GM18498 (cell line): Measurements from ENCODE around the gene CDKAL1.
"Not testable (repeated sequence)": the region's sequence is repeated elsewhere in the genome, so short reads cannot be mapped to it uniquely, and the experiment has no call there.

ENCODE experiments used
- ATAC-seq: cut with Tn5 transposase; IDR thresholded peaks from one replicate; pipeline ENCODE4 v1.9.1; 2021; ENCODE audit warnings: mild to moderate bottlenecking, moderate library complexity; ENCODE audit not compliant: unreplicated experiment

Gene CDKAL1

DNA sequence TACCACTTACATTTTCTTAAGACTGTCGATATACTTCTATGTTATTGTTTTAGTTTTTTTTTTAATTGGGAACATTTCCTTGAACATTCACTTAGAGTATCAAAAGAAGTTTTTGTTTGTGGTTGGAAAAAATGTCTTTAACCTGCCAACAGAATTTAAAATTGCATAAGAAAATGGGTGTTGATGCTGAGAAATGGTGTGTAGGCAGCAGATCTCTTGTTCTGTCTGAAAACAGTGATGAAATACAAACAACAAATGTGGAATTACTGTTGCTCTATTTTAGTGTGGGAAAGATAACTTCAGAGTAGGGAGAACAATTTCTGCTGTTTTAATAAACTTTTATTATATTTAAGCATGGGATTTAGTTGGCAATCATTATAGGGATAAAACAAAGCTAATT is 293.5 kb downstream of the CDKAL1 start:
- no peak for ATAC-seq

DNA sequence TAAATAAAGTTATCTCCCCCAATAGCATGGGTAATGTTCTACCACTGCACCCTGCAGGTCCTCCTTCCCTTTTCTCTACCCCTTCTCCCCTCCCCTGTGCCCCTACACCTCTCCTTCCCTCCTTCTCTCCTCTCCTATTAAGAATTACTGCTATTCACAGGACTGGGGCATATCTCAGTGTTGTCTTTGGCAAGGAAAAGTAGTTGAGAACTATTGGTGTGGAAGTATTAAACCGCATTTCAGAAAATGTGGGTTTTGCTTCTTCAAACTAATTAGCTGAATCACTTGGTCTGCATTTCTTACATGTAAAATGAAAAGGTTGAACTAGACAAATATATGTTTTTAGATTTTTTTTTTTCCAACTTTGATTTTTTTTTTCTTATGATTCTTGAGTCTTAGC is 296.3 kb downstream of the CDKAL1 start:
- ATAC-seq, result no peak

- ATAC-seq, result not testable (repeated sequence)
Observed at GRCh38 chr6:20831251-20831650, 297.0 kb downstream of the CDKAL1 start.

- no peak for ATAC-seq
Observed at GRCh38 chr6:20833881-20834515, 299.7 kb downstream of the CDKAL1 start.

DNA sequence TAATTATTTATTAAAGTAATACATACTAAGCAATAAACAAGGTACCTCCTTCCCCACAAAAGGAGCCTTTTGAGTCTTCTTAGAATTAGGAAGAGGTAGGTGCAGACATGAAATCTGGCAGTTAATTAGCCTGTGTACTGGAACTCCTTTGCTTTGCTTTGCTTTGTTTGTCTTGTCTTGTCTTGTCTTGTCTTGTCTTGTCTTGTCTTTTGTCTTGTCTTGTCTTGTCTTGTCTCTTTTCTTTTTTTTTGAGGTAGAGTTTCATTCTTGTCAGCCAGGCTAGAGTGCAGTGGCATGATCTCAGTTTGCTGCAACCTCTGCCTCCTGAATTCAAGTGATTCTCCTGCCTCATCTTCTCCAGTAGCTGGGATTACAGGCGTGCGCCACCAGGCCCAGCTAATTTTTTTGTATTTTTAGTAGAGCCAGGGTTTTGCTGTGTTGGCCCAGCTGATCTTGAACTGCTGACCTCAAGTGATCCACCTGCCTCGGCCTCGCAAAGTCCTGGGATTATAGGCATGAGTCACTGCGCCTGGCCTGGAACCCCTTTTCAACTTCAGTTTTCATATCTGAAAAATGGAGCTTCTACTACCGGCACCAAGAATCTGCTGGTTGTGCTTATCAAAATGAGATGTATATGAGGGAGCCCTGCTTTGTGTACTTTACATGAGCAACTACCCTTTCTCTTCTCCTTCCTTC is 301.2 kb downstream of the CDKAL1 start:
- no peak for ATAC-seq

DNA sequence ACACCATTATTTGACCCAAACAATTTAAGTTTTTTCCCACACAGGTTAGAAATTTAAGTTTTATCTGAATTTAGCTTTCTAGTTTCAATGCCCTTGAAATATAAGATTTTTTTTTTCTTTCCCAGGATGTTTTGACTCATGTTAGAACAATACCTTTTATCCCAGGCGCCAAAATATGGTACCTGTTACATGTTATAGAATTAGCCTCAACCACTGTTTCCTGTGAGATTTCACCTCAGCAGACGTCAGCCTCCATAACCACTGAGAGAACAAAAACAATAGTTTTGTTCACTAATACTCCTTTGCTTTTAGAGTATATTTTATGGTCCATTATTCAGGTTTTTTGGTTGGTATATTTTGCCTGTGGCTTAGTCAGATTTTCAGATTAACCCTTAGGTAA is 302.9 kb downstream of the CDKAL1 start:
- ATAC-seq, result no peak

- no peak for ATAC-seq
Observed at GRCh38 chr6:20838113-20838512, 303.9 kb downstream of the CDKAL1 start.

DNA sequence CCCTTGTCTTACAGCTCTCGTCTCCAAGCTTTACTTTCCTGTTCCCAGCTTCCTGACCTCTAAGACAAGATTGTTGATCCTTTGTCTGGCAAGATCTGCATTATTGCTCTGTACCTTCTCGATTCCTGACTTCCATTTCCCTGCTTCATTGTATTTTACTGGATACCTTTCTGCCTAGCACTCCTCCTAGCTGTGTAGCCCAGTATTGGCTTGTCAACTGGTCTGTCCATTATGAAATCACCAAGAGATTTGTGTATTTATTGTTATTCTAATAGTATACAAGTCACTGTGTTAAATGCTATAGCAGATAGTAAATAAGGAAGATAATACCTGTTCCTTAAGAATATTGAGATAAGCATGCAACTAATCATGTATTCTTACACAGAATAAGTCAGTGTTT is 305.4 kb downstream of the CDKAL1 start:
- no peak for ATAC-seq

GRCh38 chr6:20840675-20841074 is 306.4 kb downstream of the CDKAL1 start:
- ATAC-seq, result no peak

GRCh38 chr6:20841806-20842205 is 307.5 kb downstream of the CDKAL1 start:
- no peak for ATAC-seq

GRCh38 chr6:20845592-20845991 is 311.3 kb downstream of the CDKAL1 start:
- ATAC-seq, result no peak

DNA sequence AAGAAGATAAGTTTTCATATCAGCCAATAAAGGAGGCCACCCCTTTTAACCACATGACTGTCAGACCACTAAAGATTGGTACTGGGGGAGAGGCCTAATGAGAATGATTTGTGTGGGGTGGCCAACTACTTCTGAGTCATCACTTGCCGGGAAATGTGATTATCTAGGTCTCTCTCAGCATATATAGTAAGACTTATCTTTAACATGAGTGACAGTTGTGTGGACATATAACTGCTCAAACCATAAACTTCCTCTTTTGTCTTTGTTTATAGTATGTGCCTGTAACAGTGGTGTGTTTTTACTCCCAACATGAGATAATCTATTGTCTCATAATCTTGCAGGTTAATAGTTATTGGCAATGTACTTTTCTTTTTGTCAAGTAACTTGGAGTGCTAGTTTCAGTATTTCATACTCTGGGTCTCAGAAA is 312.4 kb downstream of the CDKAL1 start:
- peak; percentile 69 for ATAC-seq

GRCh38 chr6:20847904-20848303 is 313.6 kb downstream of the CDKAL1 start:
- ATAC-seq, result no peak

DNA sequence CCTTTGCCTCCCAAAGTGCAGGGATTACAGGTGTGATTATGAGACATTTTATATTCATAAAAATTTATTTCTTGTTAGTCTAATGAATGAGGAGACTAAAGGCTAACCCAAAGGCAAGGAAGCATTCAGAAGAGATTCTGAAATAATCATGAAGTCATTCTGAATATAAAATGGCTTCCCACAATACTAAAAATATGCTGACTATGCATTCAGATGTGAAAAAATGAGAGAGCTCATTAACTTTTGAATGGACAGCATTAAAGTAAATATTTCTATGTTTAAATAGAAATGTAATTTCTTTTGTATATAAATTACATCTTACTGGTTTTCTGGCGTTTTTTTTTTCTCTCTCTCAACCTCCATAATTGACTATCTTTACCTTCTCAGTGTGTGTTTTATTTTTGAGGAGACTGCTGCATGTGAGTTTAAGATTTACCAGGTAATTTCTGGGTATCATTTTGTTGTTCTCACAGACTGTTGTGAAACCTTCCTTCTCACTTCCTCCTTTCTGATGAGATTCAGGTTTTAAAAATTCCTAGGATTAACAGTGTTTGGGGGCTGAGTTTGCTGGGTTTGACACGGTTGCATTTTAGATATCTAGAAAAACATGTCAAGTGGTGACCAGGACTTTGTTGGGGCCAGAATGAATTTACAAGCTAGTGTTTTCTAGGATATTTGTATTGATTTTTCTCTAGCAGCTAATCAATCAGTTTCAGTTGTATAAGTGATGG is 316.6 kb downstream of the CDKAL1 start:
- ATAC-seq, result no peak

- ATAC-seq, result no peak
Observed at GRCh38 chr6:20851795-20852194, 317.5 kb downstream of the CDKAL1 start.

DNA sequence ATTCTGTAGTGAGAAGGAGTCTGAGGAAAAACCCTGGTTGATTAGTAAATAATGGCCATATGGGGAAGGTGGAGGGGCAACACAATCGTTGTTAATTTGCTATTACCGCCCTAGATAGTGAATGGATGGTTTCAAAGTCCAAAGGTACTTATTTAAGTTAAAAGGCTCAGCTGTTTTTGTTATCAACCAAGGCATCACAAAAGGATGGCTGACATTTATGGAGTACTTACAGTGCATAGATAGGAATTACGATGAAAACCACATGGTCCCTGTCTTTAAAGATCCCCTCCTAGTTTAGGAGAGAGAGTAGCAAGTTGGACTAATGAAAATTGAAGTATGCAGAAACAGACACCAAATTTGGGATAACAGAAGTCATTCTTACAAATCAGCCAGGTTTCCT is 319.6 kb downstream of the CDKAL1 start:
- ATAC-seq, result no peak

DNA sequence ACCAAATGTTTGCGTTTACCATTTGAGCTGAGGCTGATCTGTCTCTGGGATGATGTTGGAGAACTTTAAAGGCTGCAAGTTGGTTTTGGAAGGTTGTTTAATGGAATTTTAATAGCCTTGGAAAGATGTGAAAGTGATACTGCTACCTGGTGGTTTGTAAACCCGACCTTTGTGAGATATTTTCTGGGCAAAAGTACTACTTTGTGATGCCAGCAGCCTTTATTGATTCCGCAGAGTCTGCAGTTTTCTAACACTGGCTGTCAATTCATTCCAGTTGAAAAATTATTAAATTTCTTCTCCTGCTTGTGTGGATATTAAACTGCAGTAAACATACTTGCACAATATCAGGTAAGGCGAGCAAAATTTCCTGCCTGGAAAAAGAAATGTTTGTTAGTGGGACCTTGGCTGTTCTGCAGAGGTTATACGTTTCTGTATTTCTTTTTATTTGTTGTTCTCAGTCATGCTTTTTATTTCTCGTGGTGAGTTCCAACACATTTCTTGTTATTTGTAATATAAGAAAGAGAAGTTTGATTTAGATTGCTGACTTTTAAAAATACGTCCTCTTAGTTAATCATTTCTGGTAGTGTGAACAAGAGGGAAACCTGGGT is 322.5 kb downstream of the CDKAL1 start:
- ATAC-seq, result no peak

DNA sequence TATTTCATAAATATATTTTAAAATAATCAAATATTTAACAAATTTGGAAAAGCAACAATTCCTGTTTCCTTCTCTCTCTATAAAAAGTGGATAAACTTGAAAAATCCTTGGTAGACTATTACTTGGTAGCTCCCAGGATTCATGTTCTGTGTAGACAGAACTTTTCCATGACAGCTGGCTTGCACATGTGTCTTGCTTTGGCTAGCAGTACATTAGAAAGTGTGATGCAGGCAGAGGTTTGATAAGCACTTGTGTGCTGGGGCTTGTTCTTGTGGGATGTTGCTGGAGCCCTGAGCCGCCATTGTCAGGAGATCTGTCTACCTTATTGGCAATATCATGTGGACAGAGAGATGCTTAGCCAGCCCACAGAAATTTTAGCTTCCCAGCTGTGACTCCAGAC is 327.2 kb downstream of the CDKAL1 start:
- no peak for ATAC-seq

DNA sequence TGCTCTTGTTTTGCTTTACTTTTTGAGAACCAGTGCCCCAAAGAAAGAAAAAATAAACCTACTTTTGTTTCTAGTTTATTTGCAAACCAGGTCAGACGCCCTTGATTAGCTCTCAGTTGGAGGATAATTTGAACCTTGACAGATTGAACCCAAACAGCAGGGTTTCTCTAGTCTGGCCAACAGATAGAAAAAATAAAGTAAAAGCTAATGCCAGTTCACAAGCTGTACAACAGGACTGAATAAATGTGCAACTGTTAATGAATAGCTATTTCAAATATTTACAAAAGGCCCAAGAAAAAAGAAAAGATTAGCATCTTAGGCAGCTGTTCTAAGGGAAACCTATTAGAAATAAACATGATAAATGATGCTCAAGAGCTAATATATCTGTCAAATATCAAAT is 331.8 kb downstream of the CDKAL1 start:
- no peak for ATAC-seq

GRCh38 chr6:20866935-20867703 is 332.9 kb downstream of the CDKAL1 start:
- no peak for ATAC-seq
